ENCODE results near the gene CARNS1.

DNA sequence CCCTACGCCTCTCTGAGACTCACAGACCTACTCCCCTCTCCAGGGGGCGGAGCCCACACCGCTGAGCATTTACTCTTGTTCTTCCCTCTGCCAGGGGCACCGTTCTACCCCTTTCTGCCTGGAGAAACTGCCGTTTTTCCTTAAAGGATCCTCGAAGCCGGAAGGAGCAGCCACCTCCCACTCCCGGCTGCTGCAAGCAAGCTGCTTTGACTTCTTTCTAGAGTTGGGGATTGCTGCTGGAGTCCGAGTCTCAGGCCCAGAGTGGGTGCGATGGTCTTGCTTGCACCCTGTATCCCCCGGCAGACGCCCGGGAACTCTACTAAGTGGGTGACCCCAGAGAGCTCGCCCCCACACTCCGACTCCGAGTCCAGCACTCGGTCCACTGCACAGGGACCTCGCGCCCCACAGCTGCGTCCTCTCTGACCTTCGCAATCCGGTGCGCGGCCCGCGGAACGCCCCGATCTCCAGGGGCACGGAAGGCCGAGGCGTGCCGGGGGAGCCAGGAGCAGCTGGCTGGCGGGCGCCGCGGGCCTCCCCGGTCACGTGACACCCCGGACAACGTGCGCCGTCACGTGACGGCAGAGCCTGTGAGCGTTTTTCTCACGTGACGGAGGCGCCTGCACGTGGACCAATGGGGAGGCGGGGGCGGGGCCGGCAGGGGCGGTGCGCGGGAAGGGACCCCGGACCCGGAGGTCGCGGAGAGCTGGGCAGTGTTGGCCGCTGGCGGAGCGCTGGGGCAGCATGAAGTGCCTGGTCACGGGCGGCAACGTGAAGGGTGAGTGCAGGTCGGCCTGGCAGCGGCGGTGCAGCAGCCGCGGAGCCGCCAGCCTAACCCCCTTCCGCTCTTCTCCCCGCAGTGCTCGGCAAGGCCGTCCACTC lies 23.9 kb upstream of the CARNS1 start, which contains the start of gene RAD9A:
- TF ChIP-seq CTCF (IDR thresholded peaks at IDR 0.05) (peak in 3 of 6 experiments; percentile 4 to 28 (median 12)), POLR2A (IDR thresholded peaks at IDR 0.05) (peak in 2 of 4 donors; percentile 53 to 61)

Measured in esophagus squamous epithelium (tissue), 4 donors.